H1 (cell line): Measurements from ENCODE around the gene LRRC37A. TPM values are rescaled to one million over a fixed set of nuclear protein-coding genes. Genes with fewer than 3 reads are reported as not detected.
A peak's percentile ranks its signal among the peaks of the same experiment; 100 is the strongest.

Experiments used
- CHD7 ChIP-seq: fragments of 300-600 bp; sonication (generic); IDR thresholded peaks from 2 replicates; pipeline ENCODE4 v1.7.1; 2012; ENCODE audit warnings: low read length, moderate library complexity, mild to moderate bottlenecking, inconsistent platforms; ENCODE audit not compliant: insufficient replicate concordance
- CTCF ChIP-seq, 3 experiments: IDR thresholded peaks; 1 replicate in 2 of 3; 2 replicates in 1 of 3; pipeline versions ENCODE4 v1.5.1 to v1.6.1; 2011; ENCODE audit warnings: low read length in 3 of 3, mild to moderate bottlenecking in 3 of 3, inconsistent platforms in 2 of 3, low read depth in 1 of 3, moderate library complexity in 1 of 3; ENCODE audit not compliant: insufficient read depth in 1 of 3; ENCODE audit errors: control extremely low read depth in 1 of 3
- EP300 ChIP-seq, 2 experiments: IDR thresholded peaks; 1 replicate in 1 of 2; 2 replicates in 1 of 2; pipeline ENCODE4 v1.6.1; 2011 to 2012; ENCODE audit warnings: low read depth in 2 of 2, low read length in 2 of 2, mild to moderate bottlenecking in 2 of 2, borderline replicate concordance in 1 of 2, inconsistent platforms in 1 of 2, moderate library complexity in 1 of 2
- GTF2F1 ChIP-seq: IDR thresholded peaks from 2 replicates; pipeline ENCODE4 v1.6.1; 2012; ENCODE audit warnings: low read depth, low read length, improper control_type of control experiment, borderline replicate concordance
- MAFK ChIP-seq: IDR thresholded peaks from 2 replicates; pipeline ENCODE4 v1.6.1; 2012; ENCODE audit warnings: low read depth, mild to moderate bottlenecking, improper control_type of control experiment, low read length
- RFX5 ChIP-seq: IDR thresholded peaks from 2 replicates; pipeline ENCODE4 v1.6.1; 2011; ENCODE audit warnings: low read depth, low read length, improper control_type of control experiment, borderline replicate concordance
- polyA plus RNA-seq, 7 experiments: library from polyadenylated mRNA; depleted of rRNA in 3 of 7; stranded (reverse) in 5 of 7; unstranded in 2 of 7; fragments of >200 nt in 5 of 7; fragments of 200-250 nt in 2 of 7; gene quantifications; 1 replicate in 5 of 7; 2 replicates in 1 of 7; 4 replicates in 1 of 7; pipeline versions ENCODE4 v1.2.1 to v1.2.3, GENCODE V29; 2011 to 2013; ENCODE audit warnings: missing spikeins in 2 of 7, mixed read lengths in 2 of 7
- total RNA-seq: library from RNA; stranded (reverse); fragmentation: NEBNext Ultra II Directional; extraction: Animal tissue kit (Norgen Biotek cat#: 25700); gene quantifications from 2 replicates; pipeline ENCODE4 v1.2.1, GENCODE V29; 2021

LRRC37A gene
- total and polyA plus RNA-seq, 2 of the 8 experiments (the other 6 are each of a cell fraction or from before 2014, with no cell fraction given): 1.4 to 2.9 TPM

GRCh38 chr17:46266656-46267544 lies 28.0 kb upstream of the LRRC37A start (continued):
- peak; percentile 35; the same call in 1 of the 2 replicates for TF ChIP-seq GTF2F1
- TF ChIP-seq EP300 (IDR thresholded peaks at IDR 0.05; ENCODE audit: borderline replicate concordance in 1 of 2, low read depth in 2 of 2, low read length in 2 of 2): peak in 1 of 2 experiments; percentile 10; a peak in 1 of 3 replicates
- no peak for TF ChIP-seq CTCF (IDR thresholded peaks at IDR 0.05; ENCODE audit: control extremely low read depth in 1 of 3, insufficient read depth in 1 of 3, low read depth in 1 of 3, low read length in 3 of 3)
- TF ChIP-seq MAFK: no peak
- TF ChIP-seq CHD7: no peak
- no peak for TF ChIP-seq RFX5
